ENCODE data around the gene NELFA. TPM values are rescaled to one million over a fixed set of nuclear protein-coding genes. Genes with fewer than 3 reads are reported as not detected.
"Not testable (repeated sequence)": the region's sequence is repeated elsewhere in the genome, so short reads cannot be mapped to it uniquely, and the experiment has no call there.

NELFA gene
- total RNA-seq, 2 experiments from 2014 or later = 34.7 to 36.2 TPM

GRCh38 chr4:2044542-2045517 lies 36.1 kb upstream of the NELFA start:
- CTCF ChIA-PET = interaction anchor here (0.6 to 1.9 kb wide), 2 partner anchors 11 to 1107 kb away, joined by 3 to 7 read pairs; no protein-coding TSS in a partner anchor
- Mint-ChIP-seq H3K4me3 (no peak overlapping the region), H3K9me3 (no peaks in the 10 kb centered on the region), H3K4me1 (peaks cover 3% of the 10 kb centered on the region), H3K27ac (no peak overlapping the region), H3K27me3 (peaks cover 9% of the 10 kb centered on the region), H3K36me3 (ENCODE audit: low read depth) (peaks cover 1% of the 10 kb centered on the region)
- DNase-seq = no peak
- POLR2A ChIA-PET = no interaction called here

GRCh38 chr4:2044119-2044485 lies 35.3 kb upstream of the NELFA start:
- CTCF ChIA-PET = interaction anchor here (0.6 to 1.9 kb wide), 2 partner anchors 12 to 1108 kb away, joined by 3 to 7 read pairs; no protein-coding TSS in a partner anchor
- POLR2A ChIA-PET = no interaction called here
- Mint-ChIP-seq H3K9me3 (no peaks in the 10 kb centered on the region), H3K4me3 (no peak overlapping the region), H3K27ac (no peak overlapping the region), H3K27me3 (peaks cover 14% of the 10 kb centered on the region), H3K36me3 (ENCODE audit: low read depth) (peaks cover 1% of the 10 kb centered on the region), H3K4me1 (peaks cover 4% of the 10 kb centered on the region)
- DNase-seq = no peak

- H3K4me3 Mint-ChIP-seq = no peak overlapping the region
- DNase-seq = no peak
- H3K9me3 Mint-ChIP-seq = no peaks in the 10 kb centered on the region
- peaks cover 4% of the 10 kb centered on the region for H3K4me1 Mint-ChIP-seq
- POLR2A ChIA-PET = no interaction called here
- no peak overlapping the region for H3K27ac Mint-ChIP-seq
- peaks cover 1% of the 10 kb centered on the region for H3K36me3 Mint-ChIP-seq (ENCODE audit: low read depth)
- H3K27me3 Mint-ChIP-seq = peaks cover 19% of the 10 kb centered on the region
- CTCF ChIA-PET = interaction anchor here (1.0 to 1.9 kb wide), 2 partner anchors 13 to 176 kb away, joined by 3 to 7 read pairs; no protein-coding TSS in a partner anchor
These were observed 34.8 kb upstream of the NELFA start for GRCh38 chr4:2043396-2044118.

- H3K9me3 Mint-ChIP-seq = no peaks in the 10 kb centered on the region
- ChIA-PET CTCF (interaction anchor here (1.0 to 1.9 kb wide), 2 partner anchors 13 to 177 kb away, joined by 3 to 7 read pairs; no protein-coding TSS in a partner anchor), POLR2A (no interaction called here)
- H3K4me3 Mint-ChIP-seq = peak overlapping the region; percentile 71
- peaks cover 4% of the 10 kb centered on the region for H3K4me1 Mint-ChIP-seq
- DNase-seq = no peak
- peaks cover 21% of the 10 kb centered on the region for H3K27me3 Mint-ChIP-seq
- H3K36me3 Mint-ChIP-seq (ENCODE audit: low read depth) = peaks cover 1% of the 10 kb centered on the region
- peak overlapping the region; percentile 25 for H3K27ac Mint-ChIP-seq
These were observed 34.2 kb upstream of the NELFA start for GRCh38 chr4:2042947-2043395.

GRCh38 chr4:2042204-2042946 lies 33.6 kb upstream of the NELFA start:
- H3K27me3 Mint-ChIP-seq = peaks cover 21% of the 10 kb centered on the region
- peaks cover 1% of the 10 kb centered on the region for H3K36me3 Mint-ChIP-seq (ENCODE audit: low read depth)
- H3K4me1 Mint-ChIP-seq = peaks cover 4% of the 10 kb centered on the region
- POLR2A ChIA-PET = no interaction called here
- DNase-seq = peak; percentile 37
- H3K4me3 Mint-ChIP-seq = peak overlapping the region; percentile 76
- H3K27ac Mint-ChIP-seq = peak overlapping the region; percentile 25
- CTCF ChIA-PET = no interaction called here
- no peaks in the 10 kb centered on the region for H3K9me3 Mint-ChIP-seq

- peak overlapping the region; percentile 76 for H3K4me3 Mint-ChIP-seq
- CTCF ChIA-PET = interaction anchor here (1.2 kb wide), 1 partner anchor 11 kb away, joined by 3 read pairs; no protein-coding TSS in a partner anchor
- peaks cover 1% of the 10 kb centered on the region for H3K36me3 Mint-ChIP-seq (ENCODE audit: low read depth)
- POLR2A ChIA-PET = no interaction called here
- no peak overlapping the region for H3K27ac Mint-ChIP-seq
- H3K9me3 Mint-ChIP-seq = no peaks in the 10 kb centered on the region
- DNase-seq = peak; percentile 88
- H3K27me3 Mint-ChIP-seq = peaks cover 28% of the 10 kb centered on the region
- peaks cover 4% of the 10 kb centered on the region for H3K4me1 Mint-ChIP-seq
These were observed 32.7 kb upstream of the NELFA start for GRCh38 chr4:2041239-2042130.

- ChIA-PET CTCF (interaction anchor here (1.2 kb wide), 1 partner anchor 12 kb away, joined by 3 read pairs; no protein-coding TSS in a partner anchor), POLR2A (no interaction called here)
- Mint-ChIP-seq H3K36me3 (ENCODE audit: low read depth) (peaks cover 1% of the 10 kb centered on the region), H3K4me1 (peaks cover 4% of the 10 kb centered on the region), H3K27me3 (peaks cover 33% of the 10 kb centered on the region), H3K9me3 (no peaks in the 10 kb centered on the region), H3K4me3 (peak overlapping the region; percentile 38), H3K27ac (peak overlapping the region; percentile 54)
- no peak for DNase-seq
These were observed 31.8 kb upstream of the NELFA start for GRCh38 chr4:2040391-2041238.

- ChIA-PET CTCF (no interaction called here), POLR2A (no interaction called here)
- no peak for DNase-seq
- no peak overlapping the region for H3K27ac Mint-ChIP-seq
- H3K4me1 Mint-ChIP-seq = peaks cover 4% of the 10 kb centered on the region
- no peaks in the 10 kb centered on the region for H3K9me3 Mint-ChIP-seq
- H3K27me3 Mint-ChIP-seq = peaks cover 39% of the 10 kb centered on the region
- H3K4me3 Mint-ChIP-seq = no peak overlapping the region
- peaks cover 1% of the 10 kb centered on the region for H3K36me3 Mint-ChIP-seq (ENCODE audit: low read depth)
These were observed 28.1 kb upstream of the NELFA start for GRCh38 chr4:2036866-2037265.

- DNase-seq = no peak
- no peak overlapping the region for H3K4me3 Mint-ChIP-seq
- peaks cover 37% of the 10 kb centered on the region for H3K27me3 Mint-ChIP-seq
- H3K9me3 Mint-ChIP-seq = no peaks in the 10 kb centered on the region
- CTCF ChIA-PET = no interaction called here
- H3K4me1 Mint-ChIP-seq = peaks cover 1% of the 10 kb centered on the region
- POLR2A ChIA-PET = no interaction called here
- no peak overlapping the region for H3K27ac Mint-ChIP-seq
- no peaks in the 10 kb centered on the region for H3K36me3 Mint-ChIP-seq (ENCODE audit: low read depth)
These were observed 27.6 kb upstream of the NELFA start for GRCh38 chr4:2036327-2036726.

GRCh38 chr4:2031161-2031560 lies 22.4 kb upstream of the NELFA start:
- POLR2A ChIA-PET; H3K27ac Mint-ChIP-seq; H3K36me3 Mint-ChIP-seq (ENCODE audit: low read depth); H3K4me3 Mint-ChIP-seq; H3K9me3 Mint-ChIP-seq; H3K4me1 Mint-ChIP-seq; DNase-seq: not testable (repeated sequence)
- CTCF ChIA-PET = interaction anchor here (0.6 kb wide), 1 partner anchor 51 kb away, joined by 3 read pairs; no protein-coding TSS in a partner anchor
- H3K27me3 Mint-ChIP-seq = peaks cover 46% of the 10 kb centered on the region

GRCh38 chr4:2027120-2027519 lies 18.3 kb upstream of the NELFA start:
- H3K4me3 Mint-ChIP-seq; POLR2A ChIA-PET; CTCF ChIA-PET; H3K9me3 Mint-ChIP-seq; H3K27ac Mint-ChIP-seq; DNase-seq; H3K4me1 Mint-ChIP-seq; H3K36me3 Mint-ChIP-seq (ENCODE audit: low read depth): not testable (repeated sequence)
- peaks cover 52% of the 10 kb centered on the region for H3K27me3 Mint-ChIP-seq
